ENCODE results near the gene SLC25A19. TPM values are rescaled to one million over a fixed set of nuclear protein-coding genes. Genes with fewer than 3 reads are reported as not detected.
A peak's percentile ranks its signal among the peaks of the same experiment; 100 is the strongest.

The SLC25A19 gene
- 16.4 TPM for total RNA-seq
- long read RNA-seq, transcript SLC25A19-204 (8 exons, 1,587 nt), result minor isoform, 14 of 72 reads
- long read RNA-seq, transcript SLC25A19-205 (7 exons, 1,496 nt), result minor isoform, 10 of 72 reads
- long read RNA-seq, transcript SLC25A19-210 (8 exons, 1,554 nt), result major isoform, 23 of 72 reads
- long read RNA-seq, partial matches to known transcripts, result 6 of 72 reads
- long read RNA-seq, other reads (novel, unspliced or antisense), result 16 of 72 reads

- DNase-seq (ENCODE audit: low spot score), result peak; percentile 99
Measured at GRCh38 chr17:75289115-75289831, at the start of gene SLC25A19. TSS of gene SLC25A19 (minus strand) at chr17:75289433. CDS start at chr17:75286764, 2,669 bp downstream.

GRCh38 chr17:75338335-75338734, 49.1 kb upstream of the SLC25A19 start:
- no peak for DNase-seq (ENCODE audit: low spot score)

- no peak for DNase-seq (ENCODE audit: low spot score)
Measured at GRCh38 chr17:75335315-75335714, 46.1 kb upstream of the SLC25A19 start.

- no peak for DNase-seq (ENCODE audit: low spot score)
Measured at GRCh38 chr17:75334723-75335122, 45.5 kb upstream of the SLC25A19 start.

- DNase-seq (ENCODE audit: low spot score), result no peak
Measured at GRCh38 chr17:75331671-75332070, 42.4 kb upstream of the SLC25A19 start.

GRCh38 chr17:75327757-75328156, 38.5 kb upstream of the SLC25A19 start:
- DNase-seq (ENCODE audit: low spot score), result no peak

- no peak for DNase-seq (ENCODE audit: low spot score)
Measured at GRCh38 chr17:75326226-75326848, 37.1 kb upstream of the SLC25A19 start.

GRCh38 chr17:75325827-75326225, 36.6 kb upstream of the SLC25A19 start:
- DNase-seq (ENCODE audit: low spot score), result no peak

- DNase-seq (ENCODE audit: low spot score), result no peak
Measured at GRCh38 chr17:75325348-75325747, 36.1 kb upstream of the SLC25A19 start.

- no peak for DNase-seq (ENCODE audit: low spot score)
Measured at GRCh38 chr17:75321506-75321905, 32.3 kb upstream of the SLC25A19 start.

GRCh38 chr17:75319904-75320691, 30.9 kb upstream of the SLC25A19 start:
- no peak for DNase-seq (ENCODE audit: low spot score)

GRCh38 chr17:75318615-75319222, 29.5 kb upstream of the SLC25A19 start:
- no peak for DNase-seq (ENCODE audit: low spot score)

GRCh38 chr17:75318211-75318610, 29.0 kb upstream of the SLC25A19 start:
- no peak for DNase-seq (ENCODE audit: low spot score)

GRCh38 chr17:75317671-75318070, 28.4 kb upstream of the SLC25A19 start:
- no peak for DNase-seq (ENCODE audit: low spot score)

- DNase-seq (ENCODE audit: low spot score), result no peak
Measured at GRCh38 chr17:75316253-75316652, 27.0 kb upstream of the SLC25A19 start.

GRCh38 chr17:75315541-75316243, 26.5 kb upstream of the SLC25A19 start:
- DNase-seq (ENCODE audit: low spot score), result no peak

GRCh38 chr17:75313941-75314551, 24.8 kb upstream of the SLC25A19 start:
- no peak for DNase-seq (ENCODE audit: low spot score)

- DNase-seq (ENCODE audit: low spot score), result no peak
Measured at GRCh38 chr17:75308732-75309629, 19.7 kb upstream of the SLC25A19 start.
